GM19043 (cell line): ENCODE data around the gene TMEM184B.

Experiments
- ATAC-seq: cut with Tn5 transposase; IDR thresholded peaks from one replicate; pipeline ENCODE4 v1.9.1; 2021; ENCODE audit warnings: low read depth; ENCODE audit not compliant: unreplicated experiment

TMEM184B gene

GRCh38 chr22:38211556-38211955, 61.3 kb downstream of the TMEM184B start:
- ATAC-seq: no peak

GRCh38 chr22:38208551-38208968, 64.2 kb downstream of the TMEM184B start:
- ATAC-seq: no peak

- no peak for ATAC-seq
These were observed 64.8 kb downstream of the TMEM184B start for GRCh38 chr22:38207898-38208432.

- no peak for ATAC-seq
These were observed 67.3 kb downstream of the TMEM184B start for GRCh38 chr22:38205261-38206128.

DNA sequence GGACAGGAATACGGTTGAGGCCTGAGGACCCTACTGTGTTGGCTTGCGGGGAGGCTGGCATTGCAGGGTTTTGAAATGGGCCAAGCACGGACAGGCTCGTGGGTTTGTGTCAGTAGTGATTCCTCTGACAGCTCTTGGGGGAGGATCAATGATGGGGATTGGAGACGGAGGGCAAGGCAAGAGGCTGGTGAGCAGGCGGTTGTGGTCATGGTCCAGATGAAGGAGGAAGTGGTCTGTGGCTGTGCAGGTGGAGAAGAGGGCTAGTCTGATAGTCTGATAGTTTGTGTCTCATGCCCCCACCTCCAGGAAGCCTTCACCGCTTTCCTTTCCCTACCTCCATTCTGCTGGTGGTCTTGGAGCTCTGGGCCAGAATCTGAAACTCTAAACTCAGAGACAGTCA, 68.0 kb downstream of the TMEM184B start:
- no peak for ATAC-seq

DNA sequence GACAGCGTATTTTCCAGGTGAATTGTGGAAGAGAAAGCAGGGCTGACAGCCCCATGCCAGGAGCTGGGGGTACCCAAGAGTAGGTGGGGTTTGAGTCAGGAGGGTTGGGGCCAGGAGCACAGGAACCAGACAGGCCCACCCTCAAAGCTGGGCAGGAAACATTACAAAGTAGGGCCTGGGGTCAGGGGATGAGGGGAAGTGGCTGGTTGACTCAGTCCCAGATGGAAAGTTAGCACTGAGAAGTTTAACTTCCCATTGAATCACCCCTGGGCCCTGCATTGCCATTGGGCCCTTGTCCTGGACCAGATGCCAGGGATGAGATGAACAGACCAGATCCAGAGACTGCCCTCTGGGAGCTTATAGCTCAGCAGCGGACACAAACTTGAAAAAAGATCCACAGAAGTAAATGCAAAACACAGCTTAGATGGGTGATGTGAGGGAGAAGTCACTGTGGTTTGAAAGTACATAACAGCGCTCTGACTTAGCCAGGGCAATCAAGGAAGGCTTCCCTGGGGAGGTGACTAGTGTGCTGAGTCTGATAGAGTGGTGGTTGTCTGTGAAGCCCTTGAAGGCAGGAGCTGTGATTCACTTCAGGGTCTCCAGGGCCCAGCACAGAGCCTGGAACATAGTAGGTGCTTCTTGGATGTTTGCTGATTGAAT, 68.8 kb downstream of the TMEM184B start:
- no peak for ATAC-seq

DNA sequence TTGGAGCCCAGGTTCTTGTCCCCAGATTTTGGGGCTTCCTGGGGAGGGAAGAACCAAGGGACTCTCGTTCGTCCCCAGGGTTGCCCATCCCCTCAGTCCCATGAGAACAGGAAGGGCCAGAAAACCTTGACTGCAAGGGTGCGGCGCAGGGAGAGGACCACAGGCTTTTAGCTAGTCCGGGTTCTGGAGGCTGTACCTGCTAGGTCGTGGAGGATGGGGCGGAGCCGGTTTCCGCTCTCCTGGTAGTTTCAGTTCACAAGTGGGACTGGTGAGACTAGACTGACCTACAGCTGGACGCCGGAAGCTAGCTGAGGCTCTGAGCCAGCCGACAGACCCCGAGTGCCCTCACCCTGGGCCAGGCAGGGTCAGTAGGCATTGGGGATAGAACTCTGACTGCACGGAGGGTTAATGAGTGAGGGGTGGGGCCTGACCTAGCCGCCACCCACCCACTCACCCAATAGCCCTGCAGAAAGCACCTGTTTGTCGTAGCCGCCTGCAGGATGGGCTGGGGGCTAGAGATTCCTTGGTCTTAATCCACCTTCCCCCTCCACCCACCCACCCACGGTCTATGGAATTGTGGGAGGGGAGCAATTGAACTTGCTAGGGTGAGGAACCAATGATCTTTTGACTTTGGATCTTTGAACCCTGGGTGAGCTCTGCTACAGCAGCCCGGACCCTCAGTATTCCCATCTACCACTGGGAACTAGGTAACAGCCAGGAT, 69.6 kb downstream of the TMEM184B start:
- no peak for ATAC-seq

DNA sequence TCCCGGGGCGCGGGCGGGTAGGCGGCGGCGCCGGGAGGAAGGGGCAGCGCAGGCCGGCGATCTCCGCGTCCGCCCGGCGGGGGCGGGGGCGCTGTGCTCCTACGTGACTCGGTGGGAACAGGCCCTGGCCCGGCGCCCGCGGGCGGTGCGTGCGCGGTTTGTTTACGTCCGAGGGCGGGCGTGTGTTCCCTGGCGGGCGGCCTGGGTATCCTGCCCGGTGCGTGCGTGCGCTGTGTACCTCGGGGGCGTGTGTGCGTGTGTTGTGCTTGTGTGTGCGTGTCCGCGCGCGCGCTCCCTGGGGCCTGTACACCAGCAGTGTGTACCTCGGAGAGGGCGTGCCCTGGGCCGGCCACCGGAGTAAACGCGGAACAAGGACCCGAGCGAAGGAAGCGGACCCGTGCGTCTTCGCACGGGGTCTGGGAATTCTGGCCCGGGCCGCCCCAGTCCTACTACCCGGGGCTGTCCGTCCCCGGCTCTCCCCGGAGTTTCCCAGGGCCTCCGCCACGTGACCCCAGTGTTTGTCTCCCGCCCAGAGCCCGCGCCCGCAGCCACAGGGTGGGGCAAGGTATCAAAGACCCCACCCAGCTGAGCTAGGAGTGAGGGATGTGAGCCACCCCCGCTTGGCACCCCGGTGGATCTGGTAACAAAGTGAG, 70.2 kb downstream of the TMEM184B start:
- ATAC-seq: no peak

GRCh38 chr22:38201711-38202436, 70.9 kb downstream of the TMEM184B start, which contains the start of gene MAFF:
MAFF (plus strand) TSS chr22:38201994; CDS start chr22:38213854, 11,860 bp downstream.
- no peak for ATAC-seq

- ATAC-seq: no peak
These were observed 71.5 kb downstream of the TMEM184B start for GRCh38 chr22:38201371-38201710.

- ATAC-seq: no peak
These were observed 72.8 kb downstream of the TMEM184B start for GRCh38 chr22:38199826-38200559.

DNA sequence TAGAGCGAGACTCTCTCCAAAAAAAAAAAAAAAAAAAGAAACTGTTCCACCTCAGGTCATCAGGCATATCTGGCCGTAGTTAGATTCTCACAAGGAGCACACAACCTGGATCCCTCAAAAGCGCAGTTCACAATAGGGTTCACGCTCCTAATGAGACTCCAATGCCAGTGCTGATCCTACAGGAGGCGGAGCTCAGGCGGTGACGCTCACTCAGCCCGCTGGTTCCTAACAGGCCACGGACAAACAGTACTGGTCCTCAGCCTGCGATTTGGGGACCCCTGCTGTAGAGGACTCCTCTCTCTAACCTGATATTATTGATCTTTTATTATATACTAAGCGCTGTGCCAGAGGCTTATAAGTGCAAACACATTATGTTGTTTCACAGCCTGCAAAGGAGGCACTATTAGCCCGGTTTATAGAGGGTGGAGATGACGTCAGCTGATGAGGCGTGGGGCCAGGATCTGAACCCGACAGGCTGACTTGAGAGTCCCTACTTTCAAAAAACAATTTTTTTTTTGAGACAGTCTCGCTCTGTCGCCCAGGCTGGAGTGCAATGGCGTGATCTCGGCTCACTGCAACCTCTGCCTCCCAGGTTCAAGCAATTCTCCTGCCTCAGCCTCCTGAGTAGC, 75.9 kb downstream of the TMEM184B start:
- no peak for ATAC-seq

GRCh38 chr22:38193580-38193979, 79.2 kb downstream of the TMEM184B start:
- no peak for ATAC-seq

GRCh38 chr22:38192475-38192863, 80.3 kb downstream of the TMEM184B start:
- no peak for ATAC-seq

- no peak for ATAC-seq
These were observed 80.9 kb downstream of the TMEM184B start for GRCh38 chr22:38191731-38192474.

- no peak for ATAC-seq
These were observed 81.8 kb downstream of the TMEM184B start for GRCh38 chr22:38191055-38191454.

- no peak for ATAC-seq
These were observed 82.2 kb downstream of the TMEM184B start for GRCh38 chr22:38190581-38190980.

- no peak for ATAC-seq
These were observed 83.7 kb downstream of the TMEM184B start for GRCh38 chr22:38189104-38189503.
